ENCODE measurements around the gene ZACN.

The ZACN gene

DNA sequence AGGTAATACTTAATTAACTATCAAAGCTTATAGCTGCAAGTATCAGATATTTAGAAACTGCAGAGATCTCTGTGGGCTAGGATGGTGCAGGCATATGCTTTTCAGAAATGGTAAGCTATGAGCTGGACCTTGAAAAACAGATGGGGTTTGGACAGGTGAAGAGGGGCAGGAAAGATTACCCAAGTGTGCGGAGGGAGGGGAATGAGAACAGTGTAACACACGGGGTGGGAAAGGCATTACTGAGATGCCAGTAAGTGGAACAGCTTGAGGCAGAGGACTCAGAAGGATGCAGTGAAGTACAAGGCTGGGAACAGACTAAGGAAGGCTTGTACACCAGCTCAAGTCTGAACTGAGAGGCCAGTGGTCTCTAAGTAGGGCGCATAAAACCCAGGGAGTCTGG, 29.7 kb upstream of the ZACN start:
- TF ChIP-seq TAF1 (IDR thresholded peaks at IDR 0.05; ENCODE audit: borderline replicate concordance, insufficient read depth, low read length) (no peak), REST (IDR thresholded peaks at IDR 0.05; ENCODE audit: insufficient read depth in 1 of 2, low read depth in 2 of 2, low read length in 2 of 2) (no peak), SIN3A (IDR thresholded peaks at IDR 0.05; ENCODE audit: borderline replicate concordance, insufficient read depth, low read length) (no peak), FOXP2 (optimal IDR thresholded peaks at IDR 0.05; ENCODE audit: borderline replicate concordance, extremely low read depth, extremely low read length, insufficient read depth) (no peak), POLR2AphosphoS5 (IDR thresholded peaks at IDR 0.05; ENCODE audit: low read depth, low read length) (no peak)

DNA sequence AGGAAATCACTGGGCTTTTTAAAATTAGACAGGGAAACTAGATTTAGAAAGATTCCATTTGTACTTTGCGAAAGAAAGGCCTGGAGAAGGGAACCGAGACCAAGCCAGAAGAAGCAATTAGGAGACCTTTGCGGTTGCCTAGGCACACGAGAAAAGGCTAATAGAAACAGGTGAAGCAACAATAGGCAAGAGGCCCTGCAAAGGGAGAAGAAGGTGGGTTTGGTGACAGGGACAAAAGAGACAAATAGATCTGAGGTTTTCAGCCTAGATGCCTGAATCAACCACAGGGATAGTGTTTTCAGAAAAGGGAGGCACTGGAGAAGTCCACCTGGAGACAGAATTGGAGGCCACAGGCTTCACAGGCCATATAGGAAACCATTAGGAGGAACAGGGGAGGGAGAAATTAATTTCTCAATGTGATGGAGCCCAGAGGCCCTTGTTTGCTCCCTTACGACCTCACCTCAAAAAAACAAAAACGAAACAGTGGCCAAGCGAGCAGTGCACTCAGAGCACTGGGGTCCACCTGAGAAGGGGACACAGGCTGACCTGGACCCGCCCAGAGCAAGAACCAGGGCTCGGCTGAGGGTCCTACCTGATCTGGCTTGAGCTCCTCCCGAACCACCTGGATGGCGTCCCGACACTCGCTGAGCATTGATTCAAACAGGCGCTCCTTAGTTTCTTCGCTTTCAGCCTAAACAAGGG, 29.0 kb upstream of the ZACN start:
- TF ChIP-seq REST (IDR thresholded peaks at IDR 0.05; ENCODE audit: insufficient read depth in 1 of 2, low read depth in 2 of 2, low read length in 2 of 2) (no peak), FOXP2 (optimal IDR thresholded peaks at IDR 0.05; ENCODE audit: borderline replicate concordance, extremely low read depth, extremely low read length, insufficient read depth) (no peak), TAF1 (IDR thresholded peaks at IDR 0.05; ENCODE audit: borderline replicate concordance, insufficient read depth, low read length) (no peak), SIN3A (IDR thresholded peaks at IDR 0.05; ENCODE audit: borderline replicate concordance, insufficient read depth, low read length) (no peak), POLR2AphosphoS5 (IDR thresholded peaks at IDR 0.05; ENCODE audit: low read depth, low read length) (no peak)

- TF ChIP-seq REST (IDR thresholded peaks at IDR 0.05; ENCODE audit: insufficient read depth in 1 of 2, low read depth in 2 of 2, low read length in 2 of 2) (no peak), TAF1 (IDR thresholded peaks at IDR 0.05; ENCODE audit: borderline replicate concordance, insufficient read depth, low read length) (no peak), SIN3A (IDR thresholded peaks at IDR 0.05; ENCODE audit: borderline replicate concordance, insufficient read depth, low read length) (no peak), FOXP2 (optimal IDR thresholded peaks at IDR 0.05; ENCODE audit: borderline replicate concordance, extremely low read depth, extremely low read length, insufficient read depth) (no peak), POLR2AphosphoS5 (IDR thresholded peaks at IDR 0.05; ENCODE audit: low read depth, low read length) (no peak)
These were observed 28.2 kb upstream of the ZACN start for GRCh38 chr17:76050538-76051467.

DNA sequence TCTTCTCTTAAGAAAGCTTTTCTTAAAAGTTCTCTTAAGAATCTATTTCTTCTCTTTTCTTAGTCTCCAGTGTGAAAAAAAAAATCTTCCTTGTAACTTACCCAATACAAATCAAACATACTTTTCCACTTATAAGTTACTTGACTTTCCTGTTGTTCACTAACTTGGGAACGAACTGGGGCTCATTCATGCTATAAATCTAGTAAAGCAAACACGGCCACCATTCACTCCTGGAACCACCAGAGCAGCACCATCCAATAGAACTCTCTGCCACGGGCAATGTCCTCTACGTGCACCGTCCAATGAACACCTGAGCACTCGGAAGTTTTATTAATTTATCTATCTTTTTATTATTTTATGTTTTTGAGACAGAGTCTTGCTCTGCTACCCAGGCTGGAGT, 27.4 kb upstream of the ZACN start:
- TF ChIP-seq REST (IDR thresholded peaks at IDR 0.05; ENCODE audit: insufficient read depth in 1 of 2, low read depth in 2 of 2, low read length in 2 of 2) = no peak
- TF ChIP-seq FOXP2 (optimal IDR thresholded peaks at IDR 0.05; ENCODE audit: borderline replicate concordance, extremely low read depth, extremely low read length, insufficient read depth) = no peak
- no peak for TF ChIP-seq SIN3A (IDR thresholded peaks at IDR 0.05; ENCODE audit: borderline replicate concordance, insufficient read depth, low read length)
- no peak for TF ChIP-seq POLR2AphosphoS5 (IDR thresholded peaks at IDR 0.05; ENCODE audit: low read depth, low read length)
- TF ChIP-seq TAF1 (IDR thresholded peaks at IDR 0.05; ENCODE audit: borderline replicate concordance, insufficient read depth, low read length) = no peak
